GM12878 (cell line): ENCODE measurements around the gene RPGRIP1. TPM values are rescaled to one million over a fixed set of nuclear protein-coding genes. Genes with fewer than 3 reads are reported as not detected.

Experiments
- ATAC-seq: fragments of 200-7000 bp; cut with Tn5 transposase; 3 replicates; pipeline ENCODE4 v1.9.1; 2020; ENCODE audit warnings: mild to moderate bottlenecking, moderate library complexity
- BruUV-seq: library from RNA; stranded (reverse); fragments of 400-500 nt; replicated peaks from 2 replicates; lab custom pipeline; 2021; lab: Mats Ljungman, UMichigan
- CTCF ChIA-PET: fragments of 300-600 bp; sonication (Branson Sonifier 250); formaldehyde crosslinking; extraction: SDS; loops from one replicate; lab custom pipeline; 2021; ENCODE audit warnings: inconsistent platforms; lab: Yijun Ruan, JAX
- POLR2A ChIA-PET: fragments of 350-600 bp; formaldehyde crosslinking; extraction: SDS; loops from one replicate; lab custom pipeline; 2021; ENCODE audit warnings: inconsistent platforms; lab: Charles Lee
- RAD21 ChIA-PET: fragments of 300-600 bp; sonication (Branson Sonifier 250); formaldehyde crosslinking; loops from one replicate; lab custom pipeline; 2023; ENCODE audit warnings: antibody characterized with exemption; ENCODE audit not compliant: unreplicated experiment; lab: Charles Lee
- SMC1A ChIA-PET: fragments of 300-600 bp; sonication (Branson Sonifier 250); formaldehyde crosslinking; loops from one replicate; lab custom pipeline; 2023; ENCODE audit not compliant: unreplicated experiment, uncharacterized antibody; lab: Charles Lee
- DNase-seq: peaks from one replicate; pipeline ENCODE4 v3.0.0-alpha.2; 2011; ENCODE audit warnings: low read depth, low spot score
- FAIRE-seq: peaks from 3 replicates; lab custom pipeline; 2011; peaks lifted over from hg19 to GRCh38; lab: Jason Lieb, UNC
- H2AFZ ChIP-seq: 2 replicates; pipeline ENCODE4 v1.6.0; 2011; ENCODE audit warnings: low read depth, low read length, control low read depth; ENCODE audit not compliant: control insufficient read depth
- H3K27ac ChIP-seq: 2 replicates; pipeline ENCODE4 v1.5.1; 2011; ENCODE audit warnings: control low read depth; ENCODE audit not compliant: control insufficient read depth, insufficient read depth
- H3K27me3 ChIP-seq, 2 experiments: replicated peaks in 1 of 2; 2 replicates each; pipeline versions ENCODE4 v1.6.0 to v1.6.1; 2011; ENCODE audit warnings: low read length in 1 of 2; ENCODE audit not compliant: control insufficient read depth in 2 of 2, insufficient read depth in 2 of 2
- H3K36me3 ChIP-seq, 2 experiments: 2 replicates each; pipeline ENCODE4 v1.5.1; 2011; ENCODE audit warnings: low read length in 1 of 2; ENCODE audit not compliant: control insufficient read depth in 2 of 2, insufficient read depth in 2 of 2
- H3K4me1 ChIP-seq: 2 replicates; pipeline ENCODE4 v1.6.1; 2011; ENCODE audit warnings: mild to moderate bottlenecking, low read length, moderate library complexity, mixed read lengths; ENCODE audit not compliant: control insufficient read depth, insufficient read depth
- H3K4me2 ChIP-seq: 2 replicates; pipeline ENCODE4 v1.6.0; 2011; ENCODE audit warnings: control low read depth; ENCODE audit not compliant: control insufficient read depth, insufficient read depth
- H3K4me3 ChIP-seq: fragments of 200-600 bp; sonication (generic); 2 replicates; pipeline ENCODE4 v1.5.1; 2016
- H3K79me2 ChIP-seq: 2 replicates; pipeline ENCODE4 v1.6.0; 2011; ENCODE audit warnings: low read length; ENCODE audit not compliant: control insufficient read depth, insufficient read depth
- H3K9ac ChIP-seq: 2 replicates; pipeline ENCODE4 v1.8.0; 2011; ENCODE audit warnings: low read length, control low read depth, mixed read lengths; ENCODE audit not compliant: control insufficient read depth, insufficient read depth
- H3K9me3 ChIP-seq: replicated peaks from 3 replicates; pipeline ENCODE4 v1.5.1; 2011; ENCODE audit warnings: mild to moderate bottlenecking, low read length; ENCODE audit not compliant: control insufficient read depth, insufficient read depth
- H4K20me1 ChIP-seq: 2 replicates; pipeline ENCODE4 v1.6.0; 2011; ENCODE audit not compliant: control insufficient read depth, insufficient read depth
- ATF7 ChIP-seq: fragments of 450-650 bp; IDR thresholded peaks from 2 replicates; pipeline ENCODE4 v1.6.1; 2016; ENCODE audit warnings: low read depth, mild to moderate bottlenecking
- BCLAF1 ChIP-seq: fragments of 450-650 bp; IDR thresholded peaks from 2 replicates; pipeline ENCODE4 v1.6.1; 2017; ENCODE audit warnings: antibody characterized with exemption, mild to moderate bottlenecking, moderate library complexity
- MYC ChIP-seq: IDR thresholded peaks from 2 replicates; pipeline ENCODE4 v1.6.1; 2011; ENCODE audit warnings: mild to moderate bottlenecking, low read length, moderate library complexity, inconsistent platforms; ENCODE audit not compliant: insufficient read depth, insufficient replicate concordance, insufficient read length, severe bottlenecking
- NFYA ChIP-seq: IDR thresholded peaks from 2 replicates; pipeline ENCODE4 v1.6.1; 2011; ENCODE audit warnings: low read depth, mild to moderate bottlenecking, low read length, improper control_type of control experiment, borderline replicate concordance
- POLR2A ChIP-seq: IDR thresholded peaks from 2 replicates; pipeline ENCODE4 v1.6.1; 2011; ENCODE audit warnings: low read depth, mild to moderate bottlenecking, low read length
- RFX5 ChIP-seq: IDR thresholded peaks from 2 replicates; pipeline ENCODE4 v1.6.1; 2011; ENCODE audit warnings: low read depth, low read length, improper control_type of control experiment
- SMAD5 ChIP-seq: IDR thresholded peaks from 2 replicates; pipeline ENCODE4 v1.6.1; 2016; ENCODE audit warnings: antibody characterized with exemption, low read depth
- WRNIP1 ChIP-seq: IDR thresholded peaks from 2 replicates; pipeline ENCODE4 v1.6.1; 2011; ENCODE audit warnings: low read depth, low read length, improper control_type of control experiment, borderline replicate concordance
- WGBS: methylation state at CpG from one replicate; pipeline ENCODE4 v1.1.6; 2016; ENCODE audit warnings: low lambda C conversion rate; ENCODE audit not compliant: insufficient replicate concordance, insufficient coverage; ENCODE audit errors: missing lambda C conversion rate; 5-methylcytosine and 5-hydroxymethylcytosine counted together
- in situ Hi-C: fragments of 300-500 bp; cut with MboI; formaldehyde crosslinking; loops from 9 replicates; pipeline ENCODE4 v1.14.3; 2018; ENCODE audit warnings: mixed read lengths
- intact Hi-C: fragments of 100-400 bp; cut with micrococcal nuclease; formaldehyde crosslinking; loops from one replicate; pipeline ENCODE4 v1.14.2; 2022; ENCODE audit not compliant: unreplicated experiment
- polyA plus RNA-seq, 11 experiments: library from polyadenylated mRNA; depleted of rRNA in 4 of 11; unstranded in 6 of 11; stranded (reverse) in 5 of 11; fragments of >200 nt; fragmentation: Nextera tagmentation in 4 of 11; fragmentation: Illumina TruSeq in 1 of 11; extraction: Ambion mirVana in 4 of 11; extraction: Trizol in 1 of 11; gene quantifications; 1 replicate in 1 of 11; 2 replicates in 10 of 11; pipeline versions ENCODE4 v1.2.1 to v1.2.3, GENCODE V29; 2011 to 2016; ENCODE audit warnings: inconsistent platforms in 2 of 11, missing spikeins in 2 of 11, low read depth in 1 of 11
- total RNA-seq, 4 experiments: library from RNA; depleted of rRNA in 3 of 4; stranded (reverse); fragments of >200 nt in 3 of 4; fragmentation: Illumina TruSeq in 1 of 4; extraction: Trizol in 1 of 4; gene quantifications; 2 replicates each; pipeline versions ENCODE4 v1.2.1 to v1.2.3, GENCODE V29; 2013 to 2021
- TF ChIP-seq, protein P1 (sequence below): IDR thresholded peaks from 2 replicates; pipeline ENCODE4 v1.6.1; 2011; ENCODE audit warnings: borderline replicate concordance, low read depth, mild to moderate bottlenecking, moderate library complexity, mixed read lengths, low read length; ENCODE audit not compliant: insufficient read depth; ENCODE audit errors: extremely low read length

The RPGRIP1 gene
- total and polyA plus RNA-seq, 10 of the 15 experiments (the other 5 are each of a cell fraction or from before 2014, with no cell fraction given): 0.07 to 1.1 (median 0.30) TPM; not detected in 1

GRCh38 chr14:21245813-21246212, 34.1 kb upstream of the RPGRIP1 start:
- Histone ChIP-seq H3K27me3 (no peaks in the 10 kb centered on the region), H4K20me1 (peaks cover 3% of the 10 kb centered on the region), H3K27ac (no peak overlapping the region), H3K9ac (no peak overlapping the region), H2AFZ (no peak overlapping the region), H3K4me1 (no peaks in the 10 kb centered on the region)
- DNase-seq (no peak), ATAC-seq (no peak)
- peak; percentile 60 for TF ChIP-seq POLR2A
- no peak for TF ChIP-seq BCLAF1
- TF ChIP-seq, all 136 proteins: peak for 1
- intact Hi-C loops (no loop called here), in situ Hi-C loops (no loop called here)
- SMC1A ChIA-PET: interaction anchor here (0.7 to 1.8 kb wide), 2 partner anchors 9 to 21 kb away, joined by 3 to 9 read pairs; no protein-coding TSS in a partner anchor
- RAD21 ChIA-PET: interaction anchor here (2.0 kb wide), 1 partner anchor 8 kb away, joined by 5 read pairs; no protein-coding TSS in a partner anchor
- no peaks in the 10 kb centered on the region for H3K9me3 ChIP-seq
- POLR2A ChIA-PET: interaction anchor here (1.4 kb wide), 1 partner anchor 12 kb away, joined by 5 read pairs; no protein-coding TSS in a partner anchor
- CTCF ChIA-PET: interaction anchor here (0.7 to 1.4 kb wide), 2 partner anchors 20 to 87 kb away, joined by 3 read pairs; no protein-coding TSS in a partner anchor
- peaks cover 10 to 36% of the 10 kb centered on the region in 2 experiments for H3K36me3 ChIP-seq
- H3K4me2 ChIP-seq: no peak overlapping the region
- H3K79me2 ChIP-seq: peaks cover 88% of the 10 kb centered on the region
- H3K4me3 ChIP-seq: no peak overlapping the region
- 87% methylated on average over 7 of the region's 7 CpGs for WGBS
- no TSS peak for BruUV-seq
- FAIRE-seq: no peak

GRCh38 chr14:21248338-21248737, 31.5 kb upstream of the RPGRIP1 start:
- in situ Hi-C loops (no loop called here), intact Hi-C loops (no loop called here)
- Histone ChIP-seq H2AFZ (no peak overlapping the region), H3K36me3 (peaks cover 12 to 42% of the 10 kb centered on the region in 2 experiments), H3K9ac (no peak overlapping the region), H3K4me1 (no peaks in the 10 kb centered on the region), H3K27me3 (no peaks in the 10 kb centered on the region), H4K20me1 (peaks cover 6% of the 10 kb centered on the region), H3K27ac (no peak overlapping the region), H3K79me2 (peaks cover 85% of the 10 kb centered on the region), H3K4me2 (no peak overlapping the region), H3K4me3 (no peak overlapping the region), H3K9me3 (no peaks in the 10 kb centered on the region)
- 100% methylated on average over 1 of the region's 1 CpG for WGBS
- SMC1A ChIA-PET: interaction anchor here (0.6 kb wide), 1 partner anchor 251 kb away, joined by 4 read pairs; no protein-coding TSS in a partner anchor
- RAD21 ChIA-PET: no interaction called here
- FAIRE-seq (peak; percentile 13), ATAC-seq (no peak), DNase-seq (no peak)
- no TSS peak for BruUV-seq
- CTCF ChIA-PET: interaction anchor here (1.0 to 1.2 kb wide), 2 partner anchors 13 to 234 kb away, joined by 3 read pairs; no protein-coding TSS in a partner anchor
- POLR2A ChIA-PET: no interaction called here
- TF ChIP-seq NFYA (no peak), WRNIP1 (no peak), POLR2A (0 out of 2 replicates have a peak, but pooled peaks have one; percentile 16), RFX5 (no peak), MYC (no peak), SMAD5 (peak; percentile 55; the same call in 1 of the 2 replicates), ATF7 (no peak)
- TF ChIP-seq, protein P1, sequence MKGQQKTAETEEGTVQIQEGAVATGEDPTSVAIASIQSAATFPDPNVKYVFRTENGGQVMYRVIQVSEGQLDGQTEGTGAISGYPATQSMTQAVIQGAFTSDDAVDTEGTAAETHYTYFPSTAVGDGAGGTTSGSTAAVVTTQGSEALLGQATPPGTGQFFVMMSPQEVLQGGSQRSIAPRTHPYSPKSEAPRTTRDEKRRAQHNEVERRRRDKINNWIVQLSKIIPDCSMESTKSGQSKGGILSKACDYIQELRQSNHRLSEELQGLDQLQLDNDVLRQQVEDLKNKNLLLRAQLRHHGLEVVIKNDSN: no peak
